ENCODE data around the gene SH3RF1. TPM values are rescaled to one million over a fixed set of nuclear protein-coding genes. Genes with fewer than 3 reads are reported as not detected.

SH3RF1 gene
- total and polyA plus RNA-seq, 2 of the 13 experiments (the other 11 are each of a cell fraction or from before 2014, with no cell fraction given) = 3.1 to 3.2 TPM

DNA sequence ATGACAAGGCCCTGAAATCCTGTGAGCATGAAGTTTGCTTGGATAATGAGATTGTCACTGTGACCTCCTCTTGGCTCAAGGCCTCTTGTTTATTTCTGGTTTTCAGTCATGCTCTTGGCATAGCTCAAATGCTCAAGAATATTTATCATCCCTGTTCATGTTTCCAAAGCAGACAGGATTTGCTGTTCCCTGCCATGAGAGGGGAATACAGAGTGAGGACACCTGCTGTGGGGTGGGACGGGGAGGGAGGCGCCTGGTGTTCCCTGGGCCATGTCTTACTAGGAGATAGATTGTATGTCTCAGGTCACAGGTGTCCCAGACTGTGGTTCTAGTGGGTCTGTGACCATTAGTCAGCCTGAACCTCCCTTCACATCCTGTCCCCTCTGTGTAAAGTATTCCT, 34.9 kb upstream of the SH3RF1 start:
- intact Hi-C loops (cut with micrococcal nuclease; ENCODE audit: unreplicated experiment) (no loop called here), in situ Hi-C loops (cut with HindIII; ENCODE audit: extremely low pct_ligation_motif_present, low pct_unique_long_range_greater_than_20kb) (no loop called here)
- Histone ChIP-seq H2AFZ (ENCODE audit: low read length) (no peak overlapping the region), H4K20me1 (ENCODE audit: insufficient read depth, low read length) (no peaks in the 10 kb centered on the region), H3K9ac (ENCODE audit: insufficient read depth, low read depth, low read length) (no peak overlapping the region), H3K36me3 (replicated peaks in 1 of 2; ENCODE audit: control insufficient read depth in 1 of 2, insufficient read depth in 2 of 2, low read length in 2 of 2) (no peaks in the 10 kb centered on the region), H3K4me2 (ENCODE audit: low read depth, low read length) (no peak overlapping the region), H3K9me3 (ENCODE audit: low read length) (no peaks in the 10 kb centered on the region), H3K27ac (ENCODE audit: extremely low read length, insufficient read depth, low read length) (no peak overlapping the region), H3K4me3 (replicated peaks in 1 of 3; ENCODE audit: insufficient read depth in 1 of 3, low read depth in 2 of 3, low read length in 3 of 3) (no peak overlapping the region), H3K4me1 (ENCODE audit: insufficient read depth, low read length) (peaks cover 8% of the 10 kb centered on the region), H3K27me3 (ENCODE audit: control insufficient read depth in 1 of 2, insufficient read depth in 2 of 2, low read length in 2 of 2) (no peaks in the 10 kb centered on the region), H3K79me2 (ENCODE audit: insufficient read depth, low read length) (no peaks in the 10 kb centered on the region)
- 80% methylated on average over 1 of the region's 2 CpGs for WGBS (ENCODE audit: low lambda C conversion rate)
- DNase-seq (ENCODE audit: low spot score) (no peak), FAIRE-seq (no peak), ATAC-seq (no peak)
- POLR2A ChIA-PET = no interaction called here
- TF ChIP-seq HCFC1 (IDR thresholded peaks at IDR 0.05; ENCODE audit: low read depth, low read length) (no peak), TEAD2 (CRISPR knock-in tag; IDR thresholded peaks at IDR 0.05) (no peak), ZNF329 (CRISPR knock-in tag; IDR thresholded peaks at IDR 0.05; ENCODE audit: low read depth) (no peak), ZNF335 (CRISPR knock-in tag; IDR thresholded peaks at IDR 0.05) (no peak), ATF7-NPFF (CRISPR knock-in tag; IDR thresholded peaks at IDR 0.05; ENCODE audit: low read depth) (no peak), REXO4 (CRISPR knock-in tag; IDR thresholded peaks at IDR 0.05; ENCODE audit: borderline replicate concordance) (no peak)
- TF ChIP-seq, protein P1, sequence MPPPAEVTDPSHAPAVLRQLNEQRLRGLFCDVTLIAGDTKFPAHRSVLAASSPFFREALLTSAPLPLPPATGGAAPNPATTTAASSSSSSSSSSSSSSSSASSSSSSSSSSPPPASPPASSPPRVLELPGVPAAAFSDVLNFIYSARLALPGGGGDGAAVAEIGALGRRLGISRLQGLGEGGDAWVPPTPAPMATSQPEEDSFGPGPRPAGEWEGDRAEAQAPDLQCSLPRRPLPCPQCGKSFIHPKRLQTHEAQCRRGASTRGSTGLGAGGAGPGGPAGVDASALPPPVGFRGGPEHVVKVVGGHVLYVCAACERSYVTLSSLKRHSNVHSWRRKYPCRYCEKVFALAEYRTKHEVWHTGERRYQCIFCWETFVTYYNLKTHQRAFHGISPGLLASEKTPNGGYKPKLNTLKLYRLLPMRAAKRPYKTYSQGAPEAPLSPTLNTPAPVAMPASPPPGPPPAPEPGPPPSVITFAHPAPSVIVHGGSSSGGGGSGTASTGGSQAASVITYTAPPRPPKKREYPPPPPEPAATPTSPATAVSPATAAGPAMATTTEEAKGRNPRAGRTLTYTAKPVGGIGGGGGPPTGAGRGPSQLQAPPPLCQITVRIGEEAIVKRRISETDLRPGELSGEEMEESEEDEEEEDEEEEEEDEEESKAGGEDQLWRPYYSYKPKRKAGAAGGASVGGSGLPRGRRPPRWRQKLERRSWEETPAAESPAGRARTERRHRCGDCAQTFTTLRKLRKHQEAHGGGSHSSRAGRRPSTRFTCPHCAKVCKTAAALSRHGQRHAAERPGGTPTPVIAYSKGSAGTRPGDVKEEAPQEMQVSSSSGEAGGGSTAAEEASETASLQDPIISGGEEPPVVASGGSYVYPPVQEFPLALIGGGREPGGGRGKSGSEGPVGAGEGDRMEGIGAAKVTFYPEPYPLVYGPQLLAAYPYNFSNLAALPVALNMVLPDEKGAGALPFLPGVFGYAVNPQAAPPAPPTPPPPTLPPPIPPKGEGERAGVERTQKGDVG (CRISPR knock-in tag; IDR thresholded peaks at IDR 0.05; ENCODE audit: borderline replicate concordance) = no peak
- TF ChIP-seq, protein P2, sequence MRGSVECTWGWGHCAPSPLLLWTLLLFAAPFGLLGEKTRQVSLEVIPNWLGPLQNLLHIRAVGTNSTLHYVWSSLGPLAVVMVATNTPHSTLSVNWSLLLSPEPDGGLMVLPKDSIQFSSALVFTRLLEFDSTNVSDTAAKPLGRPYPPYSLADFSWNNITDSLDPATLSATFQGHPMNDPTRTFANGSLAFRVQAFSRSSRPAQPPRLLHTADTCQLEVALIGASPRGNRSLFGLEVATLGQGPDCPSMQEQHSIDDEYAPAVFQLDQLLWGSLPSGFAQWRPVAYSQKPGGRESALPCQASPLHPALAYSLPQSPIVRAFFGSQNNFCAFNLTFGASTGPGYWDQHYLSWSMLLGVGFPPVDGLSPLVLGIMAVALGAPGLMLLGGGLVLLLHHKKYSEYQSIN (CRISPR knock-in tag; IDR thresholded peaks at IDR 0.05; ENCODE audit: borderline replicate concordance) = no peak
- TF ChIP-seq, protein P3, sequence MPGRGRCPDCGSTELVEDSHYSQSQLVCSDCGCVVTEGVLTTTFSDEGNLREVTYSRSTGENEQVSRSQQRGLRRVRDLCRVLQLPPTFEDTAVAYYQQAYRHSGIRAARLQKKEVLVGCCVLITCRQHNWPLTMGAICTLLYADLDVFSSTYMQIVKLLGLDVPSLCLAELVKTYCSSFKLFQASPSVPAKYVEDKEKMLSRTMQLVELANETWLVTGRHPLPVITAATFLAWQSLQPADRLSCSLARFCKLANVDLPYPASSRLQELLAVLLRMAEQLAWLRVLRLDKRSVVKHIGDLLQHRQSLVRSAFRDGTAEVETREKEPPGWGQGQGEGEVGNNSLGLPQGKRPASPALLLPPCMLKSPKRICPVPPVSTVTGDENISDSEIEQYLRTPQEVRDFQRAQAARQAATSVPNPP (CRISPR knock-in tag; IDR thresholded peaks at IDR 0.05) = no peak
- CTCF ChIA-PET (ENCODE audit: low intra/inter-chr PET ratio, low total read pairs) = no interaction called here
- BruUV-seq (replicated peaks) = no TSS peak

Data from HepG2 (cell line).